ENCODE results near the gene SH3RF3.

DNA sequence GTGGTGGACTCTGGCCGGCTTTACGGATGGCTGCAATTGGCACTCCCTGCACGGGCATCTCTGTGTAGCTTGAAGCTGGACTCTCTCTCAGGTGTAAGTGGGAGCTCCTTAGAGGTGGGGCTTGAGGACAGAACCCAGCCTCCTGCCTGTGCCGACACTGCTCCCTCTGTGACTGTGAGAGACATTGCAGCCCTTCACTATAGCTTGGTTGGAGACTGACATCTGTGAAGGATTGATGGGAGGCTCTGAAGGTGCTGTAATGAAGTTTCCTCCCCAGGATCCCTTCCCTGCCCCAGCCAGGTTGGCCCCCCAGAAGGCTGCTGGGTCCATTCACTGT, 166.7 kb downstream of the SH3RF3 start:
- TF ChIP-seq, protein P1, sequence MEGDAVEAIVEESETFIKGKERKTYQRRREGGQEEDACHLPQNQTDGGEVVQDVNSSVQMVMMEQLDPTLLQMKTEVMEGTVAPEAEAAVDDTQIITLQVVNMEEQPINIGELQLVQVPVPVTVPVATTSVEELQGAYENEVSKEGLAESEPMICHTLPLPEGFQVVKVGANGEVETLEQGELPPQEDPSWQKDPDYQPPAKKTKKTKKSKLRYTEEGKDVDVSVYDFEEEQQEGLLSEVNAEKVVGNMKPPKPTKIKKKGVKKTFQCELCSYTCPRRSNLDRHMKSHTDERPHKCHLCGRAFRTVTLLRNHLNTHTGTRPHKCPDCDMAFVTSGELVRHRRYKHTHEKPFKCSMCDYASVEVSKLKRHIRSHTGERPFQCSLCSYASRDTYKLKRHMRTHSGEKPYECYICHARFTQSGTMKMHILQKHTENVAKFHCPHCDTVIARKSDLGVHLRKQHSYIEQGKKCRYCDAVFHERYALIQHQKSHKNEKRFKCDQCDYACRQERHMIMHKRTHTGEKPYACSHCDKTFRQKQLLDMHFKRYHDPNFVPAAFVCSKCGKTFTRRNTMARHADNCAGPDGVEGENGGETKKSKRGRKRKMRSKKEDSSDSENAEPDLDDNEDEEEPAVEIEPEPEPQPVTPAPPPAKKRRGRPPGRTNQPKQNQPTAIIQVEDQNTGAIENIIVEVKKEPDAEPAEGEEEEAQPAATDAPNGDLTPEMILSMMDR (IDR thresholded peaks at IDR 0.05 in 2 of 3, conservative IDR thresholded peaks at IDR 0.05 in 1 of 3; ENCODE audit: borderline replicate concordance in 1 of 3, insufficient read depth in 1 of 3, low read depth in 2 of 3, low read length in 2 of 3), result no peak
- TF ChIP-seq MAX (IDR thresholded peaks at IDR 0.05), result no peak

All from HCT116 (cell line).